Heart left ventricle (tissue), 16 donors: ENCODE results near the gene NEK7. TPM values are rescaled to one million over a fixed set of nuclear protein-coding genes. Genes with fewer than 3 reads are reported as not detected.

Experiments used
- ATAC-seq, 4 donors: fragments of 200-7000 bp; cut with Tn5 transposase; one replicate each; pipeline ENCODE4 v1.9.1; 2020 to 2022; ENCODE audit warnings: moderate library complexity in 4 of 4, mild to moderate bottlenecking in 3 of 4, moderate number of reproducible peaks in 1 of 4
- DNase-seq, 5 donors: peaks; one replicate each; pipeline ENCODE4 v3.0.0-alpha.2; 2020
- H3K27ac ChIP-seq, 12 donors: fragments of 200-600 bp; sonication (generic) in 4 of 12; one replicate each; pipeline versions ENCODE4 v1.5.0 to v1.8.0; 2016 to 2022; ENCODE audit warnings: mild to moderate bottlenecking in 2 of 12
- H3K27me3 ChIP-seq, 9 donors: fragments of 200-600 bp; sonication (generic) in 2 of 9; one replicate each; pipeline versions ENCODE4 v1.5.1 to v1.8.0; 2016 to 2022; ENCODE audit warnings: mild to moderate bottlenecking in 3 of 9
- H3K36me3 ChIP-seq, 9 donors: fragments of 200-600 bp; sonication (generic) in 2 of 9; one replicate each; pipeline versions ENCODE4 v1.5.0 to v1.8.0; 2018 to 2022; ENCODE audit warnings: mild to moderate bottlenecking in 2 of 9
- H3K4me1 ChIP-seq, 12 donors: fragments of 200-600 bp; sonication (generic) in 4 of 12; one replicate each; pipeline versions ENCODE4 v1.5.0 to v1.8.0; 2016 to 2022; ENCODE audit warnings: mild to moderate bottlenecking in 3 of 12
- H3K4me3 ChIP-seq, 12 donors: fragments of 200-600 bp; sonication (generic) in 4 of 12; one replicate each; pipeline versions ENCODE4 v1.5.0 to v1.8.0; 2017 to 2022; ENCODE audit warnings: mild to moderate bottlenecking in 9 of 12, moderate library complexity in 4 of 12
- H3K9me3 ChIP-seq, 12 donors: fragments of 200-600 bp; sonication (generic) in 4 of 12; one replicate each; pipeline versions ENCODE4 v1.5.0 to v1.8.0; 2016 to 2022; ENCODE audit warnings: mild to moderate bottlenecking in 1 of 12
- POLR2A ChIP-seq, 2 donors: fragments of 450-650 bp; IDR thresholded peaks; one replicate each; pipeline ENCODE4 v1.6.1; 2017; ENCODE audit warnings: antibody characterized with exemption in 2 of 2, mild to moderate bottlenecking in 2 of 2, moderate library complexity in 2 of 2
- WGBS, 4 donors: extraction: QIAGEN DNeasy Blood & Tissue Kit in 2 of 4; methylation state at CpG; one replicate each; pipeline versions ENCODE4 v1.1.5 to v1.1.7; 2013 to 2018; 5-methylcytosine and 5-hydroxymethylcytosine counted together
- intact Hi-C, 10 donors: fragments of 100-400 bp; cut with DNase I; formaldehyde crosslinking; loops; one replicate each; pipeline versions ENCODE4 v1.11.1 to v1.14.2; 2022
- polyA plus RNA-seq, 2 donors: library from polyadenylated mRNA; stranded (reverse); fragments of 200-250 nt; gene quantifications; one replicate each; pipeline ENCODE4 v1.2.3, GENCODE V29; 2013
- total RNA-seq, 9 donors: library from RNA; depleted of rRNA in 2 of 9; stranded (reverse); fragments of >200 nt in 2 of 9; fragmentation: NEBNext Ultra II Directional in 3 of 9; extraction: Animal tissue kit (Norgen Biotek cat#: 25700) in 3 of 9; gene quantifications; one replicate each; pipeline versions ENCODE4 v1.1.0 to v1.2.4, GENCODE V29; 2016 to 2023
- TF ChIP-seq, protein P1 (sequence below), 12 donors: fragments of 200-600 bp; sonication (generic) in 4 of 12; IDR thresholded peaks; one replicate each; pipeline versions ENCODE4 v1.5.0 to v1.8.0; 2018 to 2022; ENCODE audit warnings: antibody characterized with exemption in 12 of 12, mild to moderate bottlenecking in 5 of 12
- donor health status: ischemic (EF 13 %, LVEDD 7.1; RV severe dilation, severe dysfunction).
- donor health status: healthy with polysubstance abuse.
- donor health status: DM: no; HTN: yes; CAD: no.
- donor health status: DM: no; HTN: no; CAD: no.
- donor health status: ischemic (EF 25% LVEDD 6.9; RV normal size, moderate dysfunction).
- donor health status: ischemic (EF 25% LVEDD 5.7; RV mildly dilated, moderate dysfunction).
- donor health status: healthy.
- donor health status: DM: yes; HTN: yes; CAD: no.
- donor health status: ischemic (EF 35%, LVEDD 5.7; RV mildly dilated, moderate dysfunction).
- donor health status: nonischemic (EF 11% LVEDD 7.7; RV severe dilation, severe dysfunction).
- donor health status: DM: yes; HTN: yes; CAD: no.
- donor health status: PGD.
- donor health status: ischemic (EF 29% LVEDD 5.4; RV normal size, mild dysfunction).
- donor health status: nonischemic (EF 23%, LVEDD 6.1; RV moderate dilation, normal function).

NEK7 gene
- total and polyA plus RNA-seq, 11 donors, result 57.5 to 499 (median 235) TPM

DNA sequence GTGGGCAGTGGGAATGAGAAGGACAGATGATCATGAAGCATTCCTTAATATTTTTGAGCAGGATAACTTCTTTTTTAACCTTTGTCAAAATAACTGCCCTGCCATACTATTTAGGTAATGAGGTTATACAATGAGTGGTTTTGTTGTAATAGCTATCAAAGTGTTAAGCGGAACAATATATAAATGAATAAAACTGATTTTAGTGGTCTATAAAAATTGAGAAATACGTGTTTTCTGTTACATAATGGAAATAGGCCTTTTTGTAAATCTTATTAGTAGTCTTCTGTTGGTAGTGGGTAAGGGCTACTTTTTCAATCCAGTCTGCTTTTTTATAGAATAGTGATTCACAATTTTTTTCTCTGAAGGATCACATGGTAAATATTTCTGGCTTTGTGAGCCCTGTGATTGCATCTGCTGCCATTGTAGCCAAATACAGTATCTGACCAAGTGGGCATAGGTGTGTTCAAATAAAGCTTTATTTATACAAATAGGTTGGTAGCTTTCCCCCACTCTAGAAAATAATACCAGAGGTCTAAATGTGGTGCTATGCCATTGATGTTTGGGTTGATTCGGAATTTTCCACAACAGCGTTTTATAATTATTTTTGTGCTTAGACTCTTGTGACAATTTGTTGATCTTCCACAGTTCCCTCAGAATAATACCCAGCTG, 4.3 kb downstream of the NEK7 start:
- no peak overlapping the region for H3K4me3 ChIP-seq
- WGBS, 4 donors, result 96 to 97% (median 96%) methylated on average over 4 of the region's 4 CpGs
- peaks cover 2 to 75% (median 47%) of the 10 kb centered on the region in 12 donors for H3K4me1 ChIP-seq
- H3K9me3 ChIP-seq, result no peaks in the 10 kb centered on the region
- no peak for ATAC-seq
- no peak for DNase-seq
- H3K36me3 ChIP-seq, result no peaks in the 10 kb centered on the region
- no peaks in the 10 kb centered on the region for H3K27me3 ChIP-seq
- no peak for TF ChIP-seq POLR2A (IDR thresholded peaks at IDR 0.05)
- TF ChIP-seq, protein P1, sequence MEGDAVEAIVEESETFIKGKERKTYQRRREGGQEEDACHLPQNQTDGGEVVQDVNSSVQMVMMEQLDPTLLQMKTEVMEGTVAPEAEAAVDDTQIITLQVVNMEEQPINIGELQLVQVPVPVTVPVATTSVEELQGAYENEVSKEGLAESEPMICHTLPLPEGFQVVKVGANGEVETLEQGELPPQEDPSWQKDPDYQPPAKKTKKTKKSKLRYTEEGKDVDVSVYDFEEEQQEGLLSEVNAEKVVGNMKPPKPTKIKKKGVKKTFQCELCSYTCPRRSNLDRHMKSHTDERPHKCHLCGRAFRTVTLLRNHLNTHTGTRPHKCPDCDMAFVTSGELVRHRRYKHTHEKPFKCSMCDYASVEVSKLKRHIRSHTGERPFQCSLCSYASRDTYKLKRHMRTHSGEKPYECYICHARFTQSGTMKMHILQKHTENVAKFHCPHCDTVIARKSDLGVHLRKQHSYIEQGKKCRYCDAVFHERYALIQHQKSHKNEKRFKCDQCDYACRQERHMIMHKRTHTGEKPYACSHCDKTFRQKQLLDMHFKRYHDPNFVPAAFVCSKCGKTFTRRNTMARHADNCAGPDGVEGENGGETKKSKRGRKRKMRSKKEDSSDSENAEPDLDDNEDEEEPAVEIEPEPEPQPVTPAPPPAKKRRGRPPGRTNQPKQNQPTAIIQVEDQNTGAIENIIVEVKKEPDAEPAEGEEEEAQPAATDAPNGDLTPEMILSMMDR (IDR thresholded peaks at IDR 0.05), result no peak
- intact Hi-C loops, result loop anchor here in 2 of 10 donors (5.0 to 10.0 kb wide), 3 partner anchors 36 to 104 kb away; no protein-coding TSS in a partner anchor
- peak overlapping the region in 8 of 12 donors; percentile 19 to 99 (median 80) for H3K27ac ChIP-seq

GRCh38 chr1:198161718-198162090, 4.9 kb downstream of the NEK7 start:
- Histone ChIP-seq H3K27ac (peak overlapping the region in 10 of 12 donors; percentile 19 to 98 (median 44)), H3K27me3 (no peaks in the 10 kb centered on the region), H3K36me3 (no peaks in the 10 kb centered on the region), H3K4me1 (peaks cover 4 to 79% (median 52%) of the 10 kb centered on the region in 12 donors), H3K9me3 (no peaks in the 10 kb centered on the region), H3K4me3 (no peak overlapping the region)
- WGBS, 4 donors, result 92 to 98% (median 96%) methylated on average over 2 of the region's 2 CpGs
- intact Hi-C loops, result loop anchor here in 2 of 10 donors (5.0 to 10.0 kb wide), 3 partner anchors 36 to 103 kb away; no protein-coding TSS in a partner anchor
- no peak for ATAC-seq
- DNase-seq, result no peak
- TF ChIP-seq POLR2A (IDR thresholded peaks at IDR 0.05), result no peak
- TF ChIP-seq, protein P1 (IDR thresholded peaks at IDR 0.05), result no peak

DNA sequence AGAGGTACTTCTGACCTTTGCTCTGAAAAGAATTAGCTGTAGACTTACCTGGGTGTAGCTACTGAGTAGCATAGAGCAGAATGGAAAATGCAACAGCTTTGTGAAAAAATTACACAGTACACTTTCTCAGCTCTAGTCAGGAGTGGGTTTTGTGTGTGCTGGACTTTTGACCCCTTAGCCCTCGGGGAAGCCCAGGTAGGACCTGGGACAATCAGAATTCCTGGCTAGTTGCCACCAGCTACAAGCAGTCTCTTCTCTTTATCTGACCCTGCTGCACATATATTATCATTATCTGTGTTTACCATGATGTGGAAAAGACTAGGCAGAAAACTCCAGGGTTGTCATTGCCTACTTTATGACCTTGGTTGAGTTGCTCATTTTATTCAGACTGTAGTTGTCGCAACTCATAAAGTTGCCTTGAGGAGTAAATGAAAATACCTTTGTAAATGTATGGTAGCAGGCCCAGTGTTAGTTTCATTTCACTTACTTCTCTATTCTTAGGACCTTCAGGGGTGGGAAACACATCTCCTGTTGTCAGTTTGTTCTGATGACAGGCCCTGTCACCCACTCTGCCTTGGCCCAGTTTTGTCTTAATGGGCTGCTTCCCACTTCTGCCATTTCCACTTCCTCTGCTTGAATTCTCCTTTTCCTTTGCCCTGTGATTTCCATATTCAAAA, 5.4 kb downstream of the NEK7 start:
- ATAC-seq (no peak), DNase-seq (peak in 2 of 5 donors; percentile 30 to 34)
- H3K27ac ChIP-seq, result peak overlapping the region in 10 of 12 donors; percentile 19 to 98 (median 44)
- no peak overlapping the region for H3K4me3 ChIP-seq
- TF ChIP-seq, protein P1 (IDR thresholded peaks at IDR 0.05), result no peak
- no peak for TF ChIP-seq POLR2A (IDR thresholded peaks at IDR 0.05)
- H3K4me1 ChIP-seq, result peaks cover 4 to 84% (median 57%) of the 10 kb centered on the region in 12 donors
- no peaks in the 10 kb centered on the region for H3K9me3 ChIP-seq
- intact Hi-C loops, result loop anchor here in 2 of 10 donors (5.0 to 10.0 kb wide), 3 partner anchors 35 to 103 kb away; no protein-coding TSS in a partner anchor
- WGBS, 4 donors, result 51 to 71% (median 64%) methylated on average over 2 of the region's 2 CpGs
- H3K27me3 ChIP-seq, result no peaks in the 10 kb centered on the region
- H3K36me3 ChIP-seq, result no peaks in the 10 kb centered on the region
